B cell (primary cell): ENCODE results near the gene CERS1. TPM values are rescaled to one million over a fixed set of nuclear protein-coding genes. Genes with fewer than 3 reads are reported as not detected.

ENCODE experiments used
- ATAC-seq: fragments of 200-7000 bp; cut with Tn5 transposase; one replicate; pipeline ENCODE4 v1.10.0; 2021; ENCODE audit warnings: low read depth, mild to moderate bottlenecking, moderate number of reproducible peaks, moderate library complexity
- CTCF ChIA-PET: fragments of 350-600 bp; sonication (Branson Sonifier 250); formaldehyde crosslinking; loops from one replicate; lab custom pipeline; 2021; ENCODE audit warnings: antibody characterized with exemption, inconsistent platforms; lab: Charles Lee
- POLR2A ChIA-PET: fragments of 350-600 bp; sonication (Branson Sonifier 250); formaldehyde crosslinking; loops from one replicate; lab custom pipeline; 2021; ENCODE audit warnings: antibody characterized with exemption; lab: Charles Lee
- DNase-seq: peaks from one replicate; pipeline ENCODE4 v3.0.0; 2013
- H2AFZ ChIP-seq: 2 replicates; pipeline ENCODE4 v1.6.1; 2012; ENCODE audit warnings: mild to moderate bottlenecking, low read depth, low read length; ENCODE audit not compliant: insufficient read depth, poor library complexity, severe bottlenecking
- H3K27ac ChIP-seq, 2 donors: 1 replicate in 1 of 2; 2 replicates in 1 of 2; pipeline ENCODE4 v1.5.1; 2012 to 2013; ENCODE audit warnings: low read length in 2 of 2, mild to moderate bottlenecking in 2 of 2, moderate library complexity in 1 of 2
- H3K27me3 ChIP-seq, 4 experiments: fragments of 200-600 bp in 1 of 4; sonication (generic) in 1 of 4; replicated peaks in 1 of 4; 1 replicate in 2 of 4; 2 replicates in 2 of 4; pipeline versions ENCODE4 v1.6.1 to v1.7.0; 2013 to 2016; ENCODE audit warnings: low read length in 3 of 4, mild to moderate bottlenecking in 2 of 4, mixed read lengths in 1 of 4, moderate library complexity in 1 of 4; ENCODE audit not compliant: insufficient read depth in 4 of 4, control insufficient read depth in 3 of 4; ENCODE audit errors: control extremely low read depth in 1 of 4
- H3K36me3 ChIP-seq, 2 experiments: replicated peaks in 1 of 2; 1 replicate in 1 of 2; 2 replicates in 1 of 2; pipeline versions ENCODE4 v1.6.1 to v1.7.1; 2013; ENCODE audit warnings: low read length in 1 of 2; ENCODE audit not compliant: insufficient read depth in 2 of 2, control insufficient read depth in 1 of 2; ENCODE audit errors: control extremely low read depth in 1 of 2, extremely low read depth in 1 of 2
- H3K4me1 ChIP-seq, 2 donors: fragments of 200-600 bp in 1 of 2; sonication (generic) in 1 of 2; 1 replicate in 1 of 2; 2 replicates in 1 of 2; pipeline versions ENCODE4 v1.5.1 to v1.6.1; 2013 to 2017; ENCODE audit warnings: low read length in 2 of 2; ENCODE audit not compliant: control insufficient read depth in 2 of 2, insufficient read depth in 2 of 2
- H3K4me2 ChIP-seq: replicated peaks from 2 replicates; pipeline ENCODE3; 2012; ENCODE audit warnings: mild to moderate bottlenecking, low read depth, low read length; ENCODE audit not compliant: poor library complexity, severe bottlenecking
- H3K4me3 ChIP-seq, 5 experiments: fragments of 200-600 bp in 1 of 5; sonication (generic) in 1 of 5; 1 replicate in 3 of 5; 2 replicates in 2 of 5; pipeline versions ENCODE4 v1.5.1 to v1.7.0; 2011 to 2016; ENCODE audit warnings: low read length in 4 of 5, mild to moderate bottlenecking in 4 of 5, low read depth in 2 of 5, control low read depth in 1 of 5, moderate library complexity in 1 of 5; ENCODE audit not compliant: insufficient read depth in 1 of 5; ENCODE audit errors: control extremely low read depth in 1 of 5, extremely low read depth in 1 of 5
- H3K79me2 ChIP-seq: fragments of 200-600 bp; sonication (generic); one replicate; pipeline ENCODE4 v1.6.0; 2016; ENCODE audit warnings: low read length; ENCODE audit not compliant: control insufficient read depth, insufficient read depth
- H3K9ac ChIP-seq: fragments of 200-600 bp; sonication (generic); 2 replicates; pipeline ENCODE4 v1.6.1; 2017; ENCODE audit warnings: mild to moderate bottlenecking, low read length, moderate library complexity
- H3K9me3 ChIP-seq, 3 donors: one replicate each; pipeline versions ENCODE4 v1.6.1 to v1.7.1; 2013; ENCODE audit warnings: low read length in 2 of 3; ENCODE audit not compliant: control insufficient read depth in 2 of 3, insufficient read depth in 1 of 3; ENCODE audit errors: control extremely low read depth in 1 of 3
- H4K20me1 ChIP-seq: 2 replicates; pipeline ENCODE4 v1.6.0; 2012; ENCODE audit warnings: mild to moderate bottlenecking, low read length; ENCODE audit not compliant: insufficient read depth, control insufficient read depth, poor library complexity, severe bottlenecking
- H3K27ac Mint-ChIP-seq: one replicate; pipeline ENCODE4 v1.8.0; 2021; ENCODE audit warnings: mixed read lengths
- H3K27me3 Mint-ChIP-seq: one replicate; pipeline ENCODE4 v1.8.0; 2021; ENCODE audit warnings: mixed read lengths
- H3K4me1 Mint-ChIP-seq: one replicate; pipeline ENCODE4 v1.8.0; 2021; ENCODE audit warnings: mixed read lengths
- H3K4me3 Mint-ChIP-seq: one replicate; pipeline ENCODE4 v1.8.0; 2021; ENCODE audit warnings: mixed read lengths
- H3K9me3 Mint-ChIP-seq: one replicate; pipeline ENCODE4 v1.8.0; 2022; ENCODE audit warnings: mixed read lengths; ENCODE audit not compliant: insufficient read depth
- EZH2 ChIP-seq: IDR thresholded peaks from 2 replicates; pipeline ENCODE4 v1.6.1; 2012; ENCODE audit warnings: borderline replicate concordance, low read depth, mild to moderate bottlenecking, moderate library complexity, low read length; ENCODE audit not compliant: insufficient read depth, poor library complexity, severe bottlenecking
- whole genome bisulfite sequencing: methylation state at CpG from one replicate; pipeline ENCODE4 v1.1.5; 2013; ENCODE audit warnings: missing lambda C conversion rate; ENCODE audit not compliant: insufficient coverage; 5-methylcytosine and 5-hydroxymethylcytosine counted together
- intact Hi-C: fragments of 100-400 bp; cut with micrococcal nuclease; formaldehyde crosslinking; loops from one replicate; pipeline ENCODE4 v1.10.0; 2022
- polyA plus RNA-seq: library from polyadenylated mRNA; depleted of rRNA; stranded (reverse); fragments of >200 nt; gene quantifications from 2 replicates; pipeline ENCODE4 v1.2.3, GENCODE V29; 2012
- total RNA-seq, 2 donors: library from RNA; stranded (reverse); fragments of 120-200 nt in 1 of 2; gene quantifications; 1 replicate in 1 of 2; 2 replicates in 1 of 2; pipeline versions ENCODE4 v1.2.3 to v1.2.4, GENCODE V29; 2013 to 2022
- TF ChIP-seq, protein P1 (sequence below): fragments of 200-600 bp; IDR thresholded peaks from one replicate; pipeline ENCODE4 v1.8.0; 2022; ENCODE audit warnings: antibody characterized with exemption, mild to moderate bottlenecking

CERS1 gene
- total and polyA plus RNA-seq, 2 donors (not counting 1 experiment from before 2014, with no cell fraction given) = not detected

DNA sequence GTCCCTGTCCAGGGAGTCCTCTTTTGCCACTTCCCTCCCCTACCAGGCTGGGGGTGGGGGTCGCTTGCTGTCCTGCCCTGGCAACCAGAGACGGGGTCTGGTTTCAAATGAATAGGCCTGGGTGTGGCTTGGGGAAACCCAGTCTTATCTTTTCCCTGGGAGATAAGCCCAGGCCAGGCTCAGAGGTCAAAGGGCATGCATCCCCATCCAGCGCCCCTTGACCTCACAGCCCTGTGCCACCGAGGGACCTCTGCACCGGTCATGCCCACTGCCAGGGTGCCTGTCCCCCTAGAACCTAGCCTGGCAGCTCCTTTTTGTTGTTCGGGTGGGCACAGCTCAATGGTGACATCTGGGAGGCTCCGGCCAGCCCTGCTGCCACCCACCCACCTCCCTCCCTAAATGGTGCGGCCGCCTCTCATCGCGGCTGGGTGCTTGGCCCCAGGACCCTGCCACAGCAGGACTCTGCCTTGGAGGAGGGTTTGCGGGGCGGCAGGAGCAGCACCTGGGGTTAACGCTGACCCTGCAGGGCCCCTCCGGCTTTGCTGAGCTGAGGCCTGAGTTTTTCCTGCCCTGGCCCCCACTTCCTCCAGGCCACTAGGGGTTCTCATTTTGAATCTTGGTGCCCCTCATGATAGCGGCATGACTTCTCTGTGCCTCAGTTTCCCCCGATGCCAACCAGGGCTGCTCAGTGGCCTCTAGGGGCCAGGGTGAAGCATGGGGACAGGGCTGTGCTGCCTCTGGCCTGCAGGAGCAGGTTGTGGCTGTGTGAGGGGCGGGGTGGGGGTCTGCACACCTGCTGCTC lies 2.9 kb upstream of the CERS1 start:
- POLR2A ChIA-PET = no interaction called here
- intact Hi-C loops = no loop called here

DNA sequence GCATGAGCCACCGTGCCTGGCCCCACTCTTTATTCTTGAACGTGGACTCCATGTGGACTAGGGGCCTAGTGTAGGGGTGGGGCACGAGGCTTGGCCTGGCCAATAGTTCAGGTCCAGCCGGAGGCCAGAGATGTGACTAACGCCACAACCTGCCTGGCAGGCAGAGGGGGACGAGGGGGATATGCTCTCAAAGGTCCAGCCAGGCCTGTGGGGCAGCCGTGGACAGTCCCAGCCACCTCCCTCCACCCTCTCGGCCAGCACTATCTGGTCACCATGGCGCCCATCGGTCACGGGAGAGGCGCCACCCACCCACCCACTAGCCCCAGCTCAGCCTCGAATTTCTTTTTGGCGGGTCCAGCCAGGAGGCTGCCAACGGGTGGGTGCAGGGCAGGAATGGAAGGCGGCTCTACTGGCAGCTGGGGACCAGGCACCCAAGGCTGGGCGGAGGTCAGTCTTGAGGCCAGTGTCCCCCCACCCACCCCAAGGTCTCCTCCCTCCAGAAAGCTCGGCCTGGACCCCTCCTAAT lies 2.2 kb upstream of the CERS1 start:
- Histone ChIP-seq H3K9ac (no peak overlapping the region), H3K27me3 (peaks cover 0 to 25% (median 11%) of the 10 kb centered on the region in 4 experiments), H3K4me3 (no peak overlapping the region), H3K4me2 (no peak overlapping the region), H3K9me3 (no peaks in the 10 kb centered on the region), H2AFZ (no peak overlapping the region), H3K4me1 (peaks cover 13 to 17% of the 10 kb centered on the region in 2 donors), H3K36me3 (peaks cover 1 to 32% of the 10 kb centered on the region in 2 experiments), H4K20me1 (peaks cover 21% of the 10 kb centered on the region), H3K27ac (no peak overlapping the region), H3K79me2 (no peaks in the 10 kb centered on the region)
- ATAC-seq (no peak), DNase-seq (no peak)
- intact Hi-C loops = no loop called here
- H3K27me3 Mint-ChIP-seq = peaks cover 22% of the 10 kb centered on the region
- TF ChIP-seq, protein P1, sequence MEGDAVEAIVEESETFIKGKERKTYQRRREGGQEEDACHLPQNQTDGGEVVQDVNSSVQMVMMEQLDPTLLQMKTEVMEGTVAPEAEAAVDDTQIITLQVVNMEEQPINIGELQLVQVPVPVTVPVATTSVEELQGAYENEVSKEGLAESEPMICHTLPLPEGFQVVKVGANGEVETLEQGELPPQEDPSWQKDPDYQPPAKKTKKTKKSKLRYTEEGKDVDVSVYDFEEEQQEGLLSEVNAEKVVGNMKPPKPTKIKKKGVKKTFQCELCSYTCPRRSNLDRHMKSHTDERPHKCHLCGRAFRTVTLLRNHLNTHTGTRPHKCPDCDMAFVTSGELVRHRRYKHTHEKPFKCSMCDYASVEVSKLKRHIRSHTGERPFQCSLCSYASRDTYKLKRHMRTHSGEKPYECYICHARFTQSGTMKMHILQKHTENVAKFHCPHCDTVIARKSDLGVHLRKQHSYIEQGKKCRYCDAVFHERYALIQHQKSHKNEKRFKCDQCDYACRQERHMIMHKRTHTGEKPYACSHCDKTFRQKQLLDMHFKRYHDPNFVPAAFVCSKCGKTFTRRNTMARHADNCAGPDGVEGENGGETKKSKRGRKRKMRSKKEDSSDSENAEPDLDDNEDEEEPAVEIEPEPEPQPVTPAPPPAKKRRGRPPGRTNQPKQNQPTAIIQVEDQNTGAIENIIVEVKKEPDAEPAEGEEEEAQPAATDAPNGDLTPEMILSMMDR = no peak
- H3K4me1 Mint-ChIP-seq = peaks cover 11% of the 10 kb centered on the region
- no peak overlapping the region for H3K4me3 Mint-ChIP-seq
- ChIA-PET POLR2A (no interaction called here), CTCF (no interaction called here)
- H3K27ac Mint-ChIP-seq = no peak overlapping the region
- no peaks in the 10 kb centered on the region for H3K9me3 Mint-ChIP-seq
- 93% methylated on average over 14 of the region's 18 CpGs for WGBS

More for the DNA sequence above, 2.9 kb upstream of the CERS1 start:
- no peak overlapping the region for H3K27ac Mint-ChIP-seq
- H4K20me1 ChIP-seq = peaks cover 21% of the 10 kb centered on the region
- H3K4me2 ChIP-seq = no peak overlapping the region
- H3K27me3 ChIP-seq = peaks cover 0 to 20% (median 11%) of the 10 kb centered on the region in 4 experiments
- H3K4me3 Mint-ChIP-seq = no peak overlapping the region
- TF ChIP-seq EZH2 = no peak
- TF ChIP-seq, protein P1 = no peak
- CTCF ChIA-PET = no interaction called here
- no peaks in the 10 kb centered on the region for H3K9me3 Mint-ChIP-seq
- no peak for ATAC-seq
- H3K36me3 ChIP-seq = peaks cover 1 to 37% of the 10 kb centered on the region in 2 experiments
- H2AFZ ChIP-seq = no peak overlapping the region
- no peak for DNase-seq
- no peaks in the 10 kb centered on the region for H3K79me2 ChIP-seq
- H3K4me1 Mint-ChIP-seq = peaks cover 11% of the 10 kb centered on the region
- no peak overlapping the region for H3K27ac ChIP-seq
- H3K9me3 ChIP-seq = no peaks in the 10 kb centered on the region
- peaks cover 18% of the 10 kb centered on the region for H3K27me3 Mint-ChIP-seq
- H3K4me3 ChIP-seq = no peak overlapping the region
- 97% methylated on average over 18 of the region's 18 CpGs for WGBS
- no peak overlapping the region for H3K9ac ChIP-seq
- H3K4me1 ChIP-seq = peaks cover 13 to 17% of the 10 kb centered on the region in 2 donors
